ENCODE results near the gene TNNT2. TPM values are rescaled to one million over a fixed set of nuclear protein-coding genes. Genes with fewer than 3 reads are reported as not detected.

The TNNT2 gene
- total RNA-seq, 1 donor from 2014 or later = 9,445 TPM

DNA sequence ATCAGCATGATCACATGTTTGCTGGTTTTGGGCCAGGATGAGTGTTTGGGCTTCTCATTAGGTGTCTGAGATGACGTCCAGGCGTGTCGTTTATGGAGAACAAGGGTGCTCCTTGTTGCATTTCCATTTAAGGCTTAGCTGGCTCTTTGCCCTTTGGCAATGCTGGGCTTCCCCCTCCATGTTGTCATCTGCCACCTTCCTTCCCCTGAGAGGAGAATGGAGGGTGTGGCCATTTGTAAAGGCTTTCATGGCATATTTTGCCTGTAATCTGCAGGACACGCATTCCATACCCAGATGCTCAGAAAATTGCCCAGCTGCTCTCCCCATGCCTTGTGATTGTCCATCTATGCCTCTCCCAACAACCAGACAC, 66.5 kb downstream of the TNNT2 start:
- no peak for DNase-seq (ENCODE audit: missing footprints)
- ATAC-seq = no peak

DNA sequence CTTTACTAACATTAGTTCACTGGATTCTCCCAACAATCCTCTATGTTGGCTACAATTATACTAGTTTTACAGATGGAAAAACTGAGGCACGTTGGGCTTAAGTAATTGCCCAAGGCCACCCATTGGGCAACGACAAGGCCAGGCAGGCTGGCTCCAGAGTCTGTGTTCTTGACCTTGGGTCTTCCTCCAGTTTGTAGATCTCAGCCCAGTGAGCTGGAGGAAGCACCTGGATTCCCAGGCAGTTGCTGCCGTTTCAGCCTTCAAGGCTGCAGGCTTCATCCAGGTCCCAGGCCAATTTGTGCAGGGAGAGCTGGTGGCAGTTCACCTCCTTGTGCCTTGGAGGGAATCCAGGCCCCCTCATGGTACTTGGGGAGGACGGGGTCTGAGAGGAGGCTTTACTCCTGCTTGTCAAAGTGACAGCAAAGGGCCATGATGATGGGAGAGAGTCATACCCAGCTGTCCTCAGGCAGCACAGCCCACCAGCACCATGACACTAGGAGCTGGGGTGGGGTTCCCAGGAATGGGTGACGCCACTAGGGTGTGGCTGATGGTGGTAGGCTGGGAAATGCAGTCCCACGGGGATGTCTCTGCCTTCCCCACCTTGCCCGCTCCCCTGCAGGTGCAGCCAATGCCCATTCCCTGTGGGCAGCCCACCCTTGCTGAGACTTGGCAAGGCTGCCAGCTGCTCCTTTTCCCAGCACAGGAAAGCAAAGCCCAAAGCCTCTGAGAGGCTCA, 67.1 kb downstream of the TNNT2 start:
- no peak for DNase-seq (ENCODE audit: missing footprints)
- intact Hi-C loops (cut with DNase I) = no loop called here

More for the DNA sequence above, 66.5 kb downstream of the TNNT2 start:
- intact Hi-C loops (cut with DNase I) = no loop called here

GRCh38 chr1:201309416-201309815, 68.1 kb downstream of the TNNT2 start:
- intact Hi-C loops (cut with DNase I) = loop anchor here (1.0 to 2.0 kb wide), 2 partner anchors 37 to 49 kb away; no protein-coding TSS in a partner anchor
- ATAC-seq (peak; percentile 63), DNase-seq (ENCODE audit: missing footprints) (peak; percentile 79)

More for the DNA sequence above, 67.1 kb downstream of the TNNT2 start:
- ATAC-seq = no peak

Other genes starting within 250 kb of the TNNT2 start
- 26.6 TPM for gene TMEM9, start 223.2 kb downstream of the TNNT2 start, total RNA-seq
- not detected for gene IGFN1, start 186.9 kb downstream of the TNNT2 start, total RNA-seq
- 0.16 TPM for gene PKP1, start 94.2 kb downstream of the TNNT2 start, total RNA-seq
- gene LAD1, start 21.6 kb upstream of the TNNT2 start, total RNA-seq = 2.4 TPM
- gene TNNI1, start 44.0 kb upstream of the TNNT2 start, total RNA-seq = 1.4 TPM
- gene PHLDA3, start 91.5 kb upstream of the TNNT2 start, total RNA-seq = 24.3 TPM
- gene CSRP1, start 129.4 kb upstream of the TNNT2 start, total RNA-seq = 64.6 TPM
- gene NAV1, start 161.4 kb upstream of the TNNT2 start, total RNA-seq = 69.0 TPM

Measured in Right ventricle myocardium inferior (tissue), 1 donor.